8988T (cell line): ENCODE measurements around the gene S100A5.
A peak's percentile ranks its signal among the peaks of the same experiment; 100 is the strongest.
"Not testable (repeated sequence)": the region's sequence is repeated elsewhere in the genome, so short reads cannot be mapped to it uniquely, and the experiment has no call there.

Experiments used
- DNase-seq: peaks from one replicate; pipeline ENCODE4 v3.0.0; 2011

S100A5 gene, protein sequence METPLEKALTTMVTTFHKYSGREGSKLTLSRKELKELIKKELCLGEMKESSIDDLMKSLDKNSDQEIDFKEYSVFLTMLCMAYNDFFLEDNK

DNA sequence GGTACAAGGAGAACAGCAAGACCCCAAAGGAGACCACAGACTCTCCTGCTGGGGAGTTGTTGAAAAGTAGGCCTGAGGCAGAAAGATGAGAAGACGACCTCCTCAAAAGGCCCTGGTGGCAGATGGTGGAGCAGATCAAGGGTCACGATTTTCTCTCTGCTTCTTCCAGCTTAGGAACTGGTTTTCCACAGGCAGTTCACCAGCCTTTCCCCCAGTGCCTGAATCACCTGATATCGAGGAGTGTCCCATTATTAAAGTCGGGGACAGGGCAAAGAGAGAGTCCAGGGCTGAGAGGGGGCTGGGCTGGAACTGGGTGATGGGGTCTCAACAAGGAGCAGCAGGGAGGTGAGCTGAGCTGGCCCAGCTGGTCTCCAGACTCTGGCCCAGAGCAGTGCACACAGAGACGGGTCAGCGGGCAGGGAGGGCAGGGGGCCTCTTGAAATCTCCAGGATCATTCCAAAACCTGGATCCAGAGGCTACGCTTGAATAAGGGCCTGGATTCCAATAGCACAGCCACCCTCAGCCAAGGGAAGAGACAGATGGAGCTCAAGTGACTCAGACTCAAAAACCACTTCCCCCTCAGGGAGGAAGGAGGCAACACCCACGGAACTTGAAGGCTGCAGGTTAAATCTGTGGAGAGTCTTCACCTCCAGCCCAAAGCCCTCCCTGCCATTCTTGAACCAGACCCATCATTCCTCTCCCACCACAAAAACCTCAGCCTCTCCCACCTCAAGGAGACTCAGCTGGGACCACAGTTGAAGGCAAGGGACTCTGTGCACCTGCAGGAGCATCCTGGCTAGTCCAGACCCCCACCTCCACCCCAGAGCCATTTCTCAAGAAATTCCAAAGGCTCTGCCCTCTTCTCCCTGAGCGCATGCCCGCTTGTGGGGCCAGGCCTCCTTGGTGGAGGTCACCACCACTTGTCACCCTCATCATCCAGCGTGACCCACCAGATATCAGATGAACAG lies at the start of gene S100A5:
S100A5 (minus strand) TSS at position 541 of the 968 bp plus-strand sequence. CDS start 743 bp downstream, outside the sequence.
- no peak for DNase-seq

DNA sequence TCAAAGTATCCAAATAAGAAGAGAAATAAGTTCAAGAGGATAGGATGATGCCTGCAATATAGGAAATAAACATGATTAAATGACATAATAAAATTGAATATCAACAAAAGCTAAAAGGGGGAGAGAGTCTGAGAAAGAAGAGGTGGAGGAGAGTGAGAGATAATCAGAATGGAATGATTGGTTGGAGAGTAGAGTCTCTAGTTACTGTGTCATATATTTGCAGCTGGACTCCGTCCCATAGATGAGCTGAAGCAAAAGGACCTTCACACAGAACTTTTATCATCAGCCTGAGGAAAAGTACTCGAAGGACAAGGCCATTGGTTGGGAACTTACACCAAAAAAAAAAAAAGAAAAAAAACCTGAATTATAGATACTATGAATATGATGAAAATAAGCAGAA lies 47.7 kb upstream of the S100A5 start:
- no peak for DNase-seq

DNA sequence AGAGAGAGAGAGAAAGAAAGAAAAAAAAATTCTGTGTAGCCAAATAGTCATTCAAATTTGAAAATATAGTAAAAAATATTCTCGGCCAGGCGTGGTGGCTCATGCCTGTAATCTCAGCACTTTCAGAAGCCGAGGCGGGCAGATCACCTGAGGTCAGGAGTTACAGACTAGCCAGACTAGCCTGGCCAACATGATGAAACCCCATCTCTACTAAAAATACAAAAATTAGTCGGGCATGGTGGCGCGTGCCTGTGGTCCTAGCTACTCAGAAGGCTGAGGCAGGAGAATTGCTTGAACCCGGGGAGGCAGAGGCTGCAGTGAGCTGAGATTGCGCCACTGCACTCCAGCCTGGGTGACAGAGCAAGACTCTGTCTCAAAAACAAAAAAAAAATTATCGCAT lies 47.3 kb upstream of the S100A5 start:
- not testable (repeated sequence) for DNase-seq

DNA sequence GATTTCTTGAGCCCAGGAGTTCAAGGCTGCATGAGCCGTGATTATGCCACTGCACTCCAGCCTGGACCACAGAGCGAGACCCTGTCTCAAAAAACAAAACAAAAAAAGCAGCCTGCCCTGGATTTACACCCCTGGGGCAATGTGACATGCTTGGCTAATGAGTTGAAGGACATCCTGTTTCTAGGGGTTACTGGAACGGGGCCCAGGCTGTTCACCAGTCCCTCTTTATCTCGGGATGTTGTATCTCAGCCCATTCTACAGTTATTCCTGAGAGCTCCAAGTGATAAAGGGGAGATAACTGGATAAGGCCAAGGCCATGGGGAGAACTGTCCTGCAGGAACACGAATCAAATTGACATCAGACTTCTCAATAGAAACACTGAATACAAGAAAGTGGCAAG lies 46.6 kb upstream of the S100A5 start:
- DNase-seq = no peak

DNA sequence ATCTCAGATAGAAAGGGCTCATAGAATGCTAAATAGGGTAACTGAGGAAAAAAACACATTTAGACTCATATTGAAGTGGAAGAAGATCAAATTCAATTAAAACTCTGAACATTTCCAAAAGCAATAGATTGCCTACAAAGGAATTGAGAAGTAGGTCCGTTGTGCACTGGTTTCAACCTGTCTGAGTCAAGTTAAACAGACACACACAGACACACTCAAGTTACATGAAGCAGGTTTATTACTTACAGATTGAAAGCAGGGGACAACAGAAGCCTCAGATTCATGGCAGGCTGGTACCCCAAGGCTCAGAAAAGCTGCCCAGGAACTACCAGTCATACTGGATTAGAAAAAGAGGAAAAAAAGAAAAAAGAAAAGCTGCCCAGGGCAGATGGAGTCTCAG lies 45.6 kb upstream of the S100A5 start:
- no peak for DNase-seq

DNA sequence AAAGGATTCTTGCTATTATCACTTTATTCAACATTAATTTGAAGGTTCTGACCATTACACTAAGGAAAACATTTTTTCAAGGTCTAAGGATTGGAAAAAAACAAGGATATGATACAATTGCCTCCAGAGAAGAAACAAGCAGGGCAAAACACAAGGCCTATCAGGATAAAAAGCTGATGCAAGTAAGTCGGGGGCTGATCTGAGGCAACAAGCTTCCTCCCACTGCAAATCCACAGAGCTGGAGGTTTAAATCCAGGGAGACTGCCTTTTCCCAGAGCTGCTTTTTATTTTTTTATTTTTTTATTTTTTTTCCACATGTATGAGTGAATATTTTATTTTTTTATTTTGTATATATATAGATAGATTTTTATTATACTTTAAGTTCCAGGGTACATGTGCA lies 44.3 kb upstream of the S100A5 start:
- DNase-seq = no peak

DNA sequence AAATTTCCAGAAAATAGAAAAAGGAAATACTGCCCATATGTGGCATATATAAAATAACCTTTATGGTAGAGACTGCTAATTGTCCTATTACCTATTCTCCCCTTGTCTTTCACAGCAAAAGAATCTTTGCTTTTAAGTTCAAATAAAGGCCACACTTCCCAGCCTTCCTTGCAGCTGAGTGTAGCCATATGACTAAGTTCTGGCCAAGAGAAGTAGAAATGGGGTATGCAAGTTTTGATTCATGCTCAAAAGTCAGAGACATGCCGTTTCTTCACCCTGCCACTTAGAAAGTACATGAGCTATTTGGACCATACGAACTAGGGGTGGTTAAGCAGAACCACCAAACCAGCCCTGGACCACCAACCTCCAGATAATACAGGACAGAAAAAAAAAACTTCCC lies 43.2 kb upstream of the S100A5 start:
- DNase-seq = no peak

DNA sequence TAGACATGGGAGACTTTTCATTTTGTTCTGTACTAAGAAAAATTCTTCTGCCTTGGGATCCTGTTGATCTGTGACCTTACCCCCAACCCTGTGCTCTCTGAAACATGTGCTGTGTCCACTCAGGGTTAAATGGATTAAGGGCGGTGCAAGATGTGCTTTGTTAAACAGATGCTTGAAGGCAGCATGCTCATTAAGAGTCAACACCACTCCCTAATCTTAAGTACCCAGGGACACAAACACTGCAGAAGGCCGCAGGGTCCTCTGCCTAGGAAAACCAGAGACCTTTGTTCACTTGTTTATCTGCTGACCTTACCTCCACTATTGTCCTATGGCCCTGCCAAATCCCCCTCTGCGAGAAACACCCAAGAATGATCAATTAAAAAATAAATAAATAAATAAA lies 42.8 kb upstream of the S100A5 start:
- not testable (repeated sequence) for DNase-seq

DNA sequence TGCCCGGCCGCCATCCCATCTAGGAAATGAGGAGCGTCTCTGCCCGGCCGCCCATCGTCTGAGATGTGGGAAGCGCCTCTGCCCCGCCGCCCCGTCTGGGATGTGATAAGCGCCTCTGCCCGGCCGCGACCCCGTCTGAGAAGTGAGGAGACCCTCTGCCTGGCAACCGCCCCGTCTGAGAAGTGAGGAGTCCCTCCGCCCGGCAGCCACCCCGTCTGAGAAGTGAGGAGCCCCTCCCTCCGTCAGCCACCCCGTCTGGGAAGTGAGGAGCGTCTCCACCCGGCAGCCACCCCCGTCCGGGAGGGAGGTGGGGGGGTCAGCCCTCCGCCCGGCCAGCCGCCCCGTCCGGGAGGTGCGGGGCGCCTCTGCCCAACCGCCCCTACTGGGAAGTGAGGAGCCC lies 42.1 kb upstream of the S100A5 start:
- not testable (repeated sequence) for DNase-seq

DNA sequence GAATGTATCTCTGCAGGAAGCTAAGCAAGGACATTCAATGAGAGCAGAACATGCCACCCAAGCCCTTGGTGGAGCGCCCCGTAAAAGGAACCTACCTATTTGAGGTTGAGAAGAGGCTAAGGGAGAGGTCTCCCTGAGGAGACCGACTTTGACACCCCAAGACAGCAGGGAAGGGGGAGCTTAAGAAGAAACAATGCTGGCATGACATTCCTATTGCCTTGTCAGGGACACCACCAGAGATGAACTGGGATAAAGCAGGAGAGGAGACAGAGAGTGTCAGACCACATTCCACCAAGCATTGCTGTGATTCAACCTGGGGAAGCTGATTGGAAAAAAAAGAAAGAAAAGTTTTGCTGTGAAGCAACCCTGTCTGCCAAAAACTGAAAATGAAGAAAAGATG lies 38.2 kb upstream of the S100A5 start:
- no peak for DNase-seq

DNA sequence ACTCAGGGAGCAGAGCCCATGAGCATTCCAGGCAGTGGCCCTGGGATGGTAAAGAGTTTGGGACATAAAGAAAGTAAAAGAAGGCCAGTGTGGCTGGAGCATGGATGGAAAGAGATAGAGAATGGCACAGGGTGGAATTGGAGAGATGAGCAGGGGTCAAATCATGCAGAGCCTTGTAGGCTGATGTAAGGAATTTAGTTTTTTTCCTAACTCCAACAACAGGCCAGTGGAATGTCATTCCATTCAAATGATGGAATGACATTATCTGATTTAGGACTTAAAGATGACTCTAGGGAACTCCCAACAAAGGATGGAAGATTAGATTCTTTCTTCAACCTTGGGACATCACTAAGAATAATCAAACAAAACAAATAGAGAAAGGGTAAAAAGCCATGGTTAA lies 37.8 kb upstream of the S100A5 start:
- no peak for DNase-seq

DNA sequence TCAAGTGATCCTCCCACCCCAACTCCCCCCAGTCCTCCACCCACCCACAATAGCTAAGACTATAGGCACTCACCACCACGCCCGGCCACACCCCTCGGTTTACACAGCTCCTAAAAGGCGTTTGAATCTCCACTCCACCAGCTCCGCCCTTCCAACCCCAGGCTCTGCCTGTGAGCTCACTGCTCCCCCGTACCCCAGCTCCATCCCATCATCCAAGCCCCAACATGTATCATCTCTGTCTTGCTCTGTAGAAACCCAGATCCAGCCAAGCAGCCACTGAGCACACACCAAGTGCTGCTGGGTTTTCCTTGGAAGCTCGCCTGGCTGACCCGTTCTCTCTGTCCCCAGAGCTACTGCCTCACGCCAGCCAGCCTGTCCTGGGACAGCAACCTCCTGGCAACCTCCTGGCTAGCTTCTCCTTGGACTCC lies 36.9 kb upstream of the S100A5 start:
- DNase-seq = no peak

DNA sequence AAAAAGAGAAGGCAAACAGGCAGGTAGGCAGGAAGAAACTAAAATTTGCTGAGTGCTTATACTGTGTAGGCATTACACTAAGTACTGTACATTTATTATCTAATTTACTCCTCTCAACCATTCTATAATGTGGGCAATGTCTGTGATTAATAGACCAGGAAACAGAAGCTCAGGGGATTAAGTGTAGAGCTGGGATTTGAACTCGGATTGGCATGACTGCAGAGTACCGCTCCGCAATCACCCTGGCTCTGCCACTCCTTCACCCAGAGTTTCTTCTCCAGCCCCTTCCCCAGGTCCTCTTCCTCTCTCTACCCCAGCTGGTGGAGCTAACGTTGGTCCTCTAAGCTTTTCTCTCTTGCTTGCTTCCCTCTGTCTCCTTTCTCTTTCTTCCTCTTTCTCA lies 36.4 kb upstream of the S100A5 start:
- DNase-seq = no peak

DNA sequence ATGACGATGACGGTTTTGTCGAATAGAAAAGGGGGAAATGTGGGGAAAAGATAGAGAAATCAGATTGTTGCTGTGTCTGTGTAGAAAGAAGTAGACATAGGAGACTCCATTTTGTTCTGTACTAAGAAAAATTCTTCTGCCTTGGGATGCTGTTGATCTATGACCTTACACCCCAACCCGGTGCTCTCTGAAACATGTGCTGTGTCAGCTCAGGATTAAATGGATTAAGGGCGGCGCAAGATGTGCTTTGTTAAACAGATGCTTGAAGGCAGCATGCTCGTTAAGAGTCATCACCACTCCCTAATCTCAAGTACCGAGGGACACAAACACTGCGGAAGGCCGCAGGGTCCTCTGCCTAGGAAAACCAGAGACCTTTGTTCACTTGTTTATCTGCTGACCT lies 34.8 kb upstream of the S100A5 start:
- DNase-seq = not testable (repeated sequence)

DNA sequence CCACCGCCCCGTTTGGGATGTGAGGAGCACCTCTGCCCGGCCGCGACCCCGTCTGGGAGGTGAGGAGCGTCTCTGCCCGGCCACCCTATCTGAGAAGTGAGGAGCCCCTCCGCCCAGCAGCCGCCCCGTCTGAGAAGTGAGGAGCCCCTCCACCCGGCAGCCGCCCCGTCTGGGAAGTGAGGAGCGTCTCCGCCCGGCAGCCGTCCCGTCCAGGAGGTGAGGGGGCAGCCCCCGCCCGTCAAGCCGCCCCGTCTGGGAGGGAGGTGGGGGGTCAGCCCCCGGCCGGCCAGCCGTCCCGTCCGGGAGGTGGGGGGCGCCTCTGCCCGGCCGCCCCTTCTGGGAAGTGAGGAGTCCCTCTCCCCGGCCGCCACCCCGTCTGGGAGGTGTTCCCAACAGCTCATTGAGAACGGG lies 34.4 kb upstream of the S100A5 start:
- not testable (repeated sequence) for DNase-seq

DNA sequence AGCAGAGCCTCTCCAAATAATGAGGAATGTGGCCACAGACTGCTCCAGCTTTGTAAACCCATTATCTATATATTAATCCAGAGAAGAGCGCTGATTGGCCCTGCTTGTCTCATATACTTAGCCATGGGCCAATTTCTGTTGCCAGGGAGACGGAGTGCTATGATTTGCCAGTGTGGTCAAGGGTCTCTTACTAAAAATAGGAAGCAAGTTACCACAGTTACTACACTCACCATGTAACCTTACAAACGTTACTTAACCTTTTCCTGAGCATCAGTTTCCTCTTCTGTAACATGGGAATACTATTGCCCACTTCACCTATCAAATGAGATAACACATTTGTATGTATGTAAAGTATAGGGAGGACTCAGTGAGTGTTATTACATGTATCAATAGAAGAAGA lies 32.6 kb upstream of the S100A5 start:
- no peak for DNase-seq

DNA sequence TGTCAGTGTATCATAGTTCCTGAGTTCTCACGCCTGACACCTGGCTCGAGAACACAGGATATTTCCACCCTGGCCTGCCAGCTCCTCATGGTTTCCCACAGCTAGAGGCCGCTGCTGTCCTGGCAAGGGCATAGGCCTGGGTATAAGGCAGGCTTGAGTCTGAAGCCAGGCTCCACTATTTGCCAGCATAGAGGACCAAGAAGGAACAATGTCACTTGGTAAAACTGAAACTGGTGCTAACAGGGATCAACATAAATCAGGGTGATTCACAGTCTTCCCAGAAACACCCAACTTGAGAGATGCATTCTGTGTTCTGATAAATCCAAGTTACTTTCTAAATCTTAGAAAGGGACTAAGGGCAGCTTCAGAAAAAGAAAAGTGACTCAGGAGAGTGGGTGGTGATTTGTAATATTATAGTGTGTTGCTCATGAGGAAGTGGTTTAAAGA lies 31.9 kb upstream of the S100A5 start:
- DNase-seq = peak; percentile 72

DNA sequence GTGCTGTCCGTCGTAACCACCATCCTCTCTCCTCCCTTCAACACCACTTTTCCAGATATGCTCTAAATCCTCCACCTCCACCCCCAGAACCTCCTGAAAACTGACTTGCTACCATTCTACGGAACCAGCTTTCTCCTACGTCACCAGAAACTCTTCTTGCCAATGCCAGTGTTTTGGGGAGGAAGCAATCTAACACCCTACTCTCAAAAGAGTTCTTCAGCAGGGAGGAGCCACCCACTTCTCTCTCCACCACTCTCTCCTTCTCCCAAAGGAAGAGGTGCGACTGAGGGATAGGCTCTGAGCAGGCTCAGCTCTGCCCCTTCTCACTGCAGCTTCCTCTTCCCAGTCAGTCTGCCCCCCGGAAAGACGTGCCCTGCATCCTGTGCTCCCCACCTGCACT lies 31.0 kb upstream of the S100A5 start:
- no peak for DNase-seq

DNA sequence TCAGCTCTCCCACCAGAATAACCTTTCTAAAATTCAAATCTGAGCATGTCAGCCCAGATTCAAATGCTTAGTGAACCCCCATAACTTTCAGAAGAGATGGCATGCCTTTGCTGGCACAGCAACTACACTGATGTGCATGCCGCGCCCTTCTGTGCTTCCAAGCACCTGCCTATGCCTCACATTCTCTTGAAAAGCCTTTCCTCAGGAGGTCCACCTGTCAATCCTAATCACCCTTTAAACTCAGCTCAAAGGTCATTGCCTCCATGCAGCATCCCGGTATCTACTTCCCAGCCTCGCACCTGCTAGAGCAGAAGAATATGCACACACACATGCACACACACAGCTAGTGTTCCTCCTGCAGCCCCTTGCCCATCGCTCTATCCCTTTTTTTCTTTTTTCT lies 30.1 kb upstream of the S100A5 start:
- DNase-seq = no peak

DNA sequence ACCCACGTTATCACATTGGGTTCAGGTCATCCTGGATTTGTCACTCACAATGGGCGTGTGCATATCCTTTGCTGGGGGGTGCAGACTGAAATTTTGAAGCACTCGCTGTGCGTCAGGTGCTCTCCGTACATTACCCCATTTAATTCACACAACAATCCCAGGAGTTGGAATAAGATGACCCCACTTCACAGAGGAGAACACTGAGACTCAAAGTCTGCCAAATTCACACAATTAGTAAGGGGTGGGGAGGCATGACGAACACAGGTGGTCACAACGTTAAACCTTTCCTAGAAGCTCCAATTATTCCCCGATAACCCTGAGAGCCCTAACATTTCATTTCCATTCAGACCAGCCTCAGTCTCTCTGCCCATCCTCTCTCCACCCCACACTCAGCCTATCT lies 28.7 kb upstream of the S100A5 start:
- DNase-seq = no peak

DNA sequence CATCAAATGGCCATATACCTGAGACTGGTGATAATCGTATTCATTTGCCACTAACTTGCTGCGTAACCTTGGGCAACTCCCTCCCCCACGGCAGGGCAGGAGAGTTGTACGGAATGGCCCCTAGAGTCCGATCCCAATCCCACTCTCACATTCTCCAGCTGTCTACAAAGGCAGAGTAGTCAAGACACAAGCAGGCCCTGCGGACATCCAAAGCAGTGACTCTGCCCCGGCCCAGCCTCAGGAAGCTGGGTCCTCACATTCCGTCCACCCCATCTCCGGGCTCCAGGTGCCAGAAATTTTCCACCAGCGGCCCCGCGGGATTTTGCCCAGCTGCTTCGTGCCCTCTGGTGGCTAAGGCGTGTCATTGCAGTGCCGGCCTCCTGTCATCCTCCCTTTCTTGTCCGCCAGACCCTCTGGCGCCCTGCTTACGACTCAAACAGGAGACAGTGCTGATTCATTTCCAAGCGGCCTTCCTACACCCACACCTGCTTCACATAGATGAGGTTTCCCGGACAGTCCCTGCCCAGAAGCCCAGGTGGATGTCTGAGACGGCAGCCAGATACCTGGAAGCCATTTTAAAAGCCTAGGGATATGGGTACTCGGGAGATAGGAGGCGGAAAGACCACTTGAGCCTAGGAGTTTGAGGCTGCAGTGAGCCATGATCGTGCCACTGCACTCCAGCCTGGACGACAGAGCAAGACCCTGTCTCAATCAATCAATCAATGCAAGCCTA lies 27.8 kb upstream of the S100A5 start:
- DNase-seq = peak; percentile 77

DNA sequence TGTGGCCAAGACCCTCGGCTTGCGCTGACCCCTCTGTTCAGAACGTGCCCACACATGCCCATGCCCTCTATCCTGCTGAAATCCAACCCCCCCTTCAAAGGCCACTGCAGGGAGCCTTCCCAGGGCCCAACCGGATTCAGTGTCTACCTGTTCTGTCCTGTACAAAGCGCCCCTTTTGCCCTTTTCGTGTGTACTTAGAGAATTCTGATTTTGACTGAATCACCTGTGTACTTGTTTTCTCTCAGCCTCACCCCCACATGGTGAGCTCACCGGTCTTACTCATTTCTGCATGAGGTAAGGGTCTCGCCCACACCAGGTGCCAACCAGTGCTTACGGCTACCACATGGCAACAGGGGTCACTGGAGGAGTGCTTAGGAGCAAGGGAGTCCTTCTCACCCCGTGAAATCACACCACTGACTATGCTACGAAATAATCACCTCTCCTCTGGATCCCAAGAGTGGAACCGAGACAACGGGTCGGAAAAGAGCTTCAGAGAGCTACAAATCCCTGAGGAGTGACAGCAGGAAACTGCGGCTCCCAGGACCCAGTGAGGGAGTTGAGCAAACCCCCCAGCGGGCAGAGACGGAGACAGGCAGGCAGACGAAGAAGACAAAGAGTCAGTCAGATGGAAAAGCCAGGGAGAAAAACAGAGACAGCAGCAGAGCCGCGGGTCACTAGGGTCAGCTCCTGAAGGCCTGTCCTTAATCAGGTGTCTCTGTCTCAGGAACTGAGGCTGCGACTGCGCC lies 27.1 kb upstream of the S100A5 start:
- DNase-seq = no peak
